DND-41 (cell line): Measurements from ENCODE around the gene ARHGAP5.

Experiments used
- CTCF ChIP-seq: IDR thresholded peaks from 2 replicates; pipeline ENCODE4 v1.5.1; 2012; ENCODE audit warnings: borderline replicate concordance, low read length, moderate library complexity, mild to moderate bottlenecking; ENCODE audit not compliant: poor library complexity, severe bottlenecking; ENCODE audit errors: extremely low read depth
- EZH2 ChIP-seq: IDR thresholded peaks from 3 replicates; pipeline ENCODE4 v1.6.1; 2012; ENCODE audit warnings: borderline replicate concordance, low read depth, mild to moderate bottlenecking, moderate library complexity, low read length, inconsistent platforms; ENCODE audit not compliant: severe bottlenecking

GRCh38 chr14:32201816-32202490 lies 124.8 kb downstream of the ARHGAP5 start, which contains the start of gene RNU6-7:
- TF ChIP-seq CTCF (no peak), EZH2 (peak; percentile 13)
